Lung (tissue), 12 donors: ENCODE measurements around the gene SLC39A7. TPM values are rescaled to one million over a fixed set of nuclear protein-coding genes. Genes with fewer than 3 reads are reported as not detected.

Source experiments
- ATAC-seq: fragments of 200-7000 bp; cut with Tn5 transposase; one replicate; pipeline ENCODE4 v1.9.1; 2020; ENCODE audit warnings: moderate number of reproducible peaks; ENCODE audit not compliant: insufficient read depth, low FRiP score
- DNase-seq, 3 donors: peaks; one replicate each; pipeline ENCODE4 v3.0.0-alpha.2; 2013 to 2017
- H3K27ac ChIP-seq, 2 donors: one replicate each; pipeline ENCODE4 v1.5.1; 2013; ENCODE audit warnings: mild to moderate bottlenecking in 2 of 2, moderate library complexity in 2 of 2, control low read depth in 1 of 2, inconsistent platforms in 1 of 2, low read depth in 1 of 2, low read length in 1 of 2
- H3K27me3 ChIP-seq, 3 donors: one replicate each; pipeline ENCODE4 v1.5.1; 2013; ENCODE audit warnings: low read length in 2 of 3; ENCODE audit not compliant: control insufficient read depth in 3 of 3, insufficient read depth in 3 of 3
- H3K36me3 ChIP-seq, 4 donors: one replicate each; pipeline ENCODE4 v1.5.1; 2013; ENCODE audit warnings: low read length in 4 of 4, mild to moderate bottlenecking in 1 of 4, moderate library complexity in 1 of 4; ENCODE audit not compliant: control insufficient read depth in 4 of 4, insufficient read depth in 4 of 4
- H3K4me1 ChIP-seq, 5 donors: one replicate each; pipeline ENCODE4 v1.5.1; 2013; ENCODE audit warnings: low read length in 5 of 5, mild to moderate bottlenecking in 2 of 5, moderate library complexity in 1 of 5; ENCODE audit not compliant: control insufficient read depth in 5 of 5, insufficient read depth in 5 of 5
- H3K4me3 ChIP-seq: one replicate; pipeline ENCODE4 v1.5.1; 2013; ENCODE audit warnings: mild to moderate bottlenecking, control low read depth, moderate library complexity
- H3K9ac ChIP-seq, 2 donors: one replicate each; pipeline ENCODE4 v1.5.1; 2013; ENCODE audit warnings: low read length in 2 of 2, control low read depth in 1 of 2; ENCODE audit not compliant: insufficient read depth in 1 of 2
- H3K9me3 ChIP-seq, 4 donors: one replicate each; pipeline ENCODE4 v1.5.1; 2013; ENCODE audit warnings: low read length in 3 of 4, mild to moderate bottlenecking in 1 of 4, moderate library complexity in 1 of 4; ENCODE audit not compliant: control insufficient read depth in 4 of 4, insufficient read depth in 3 of 4
- WGBS, 2 donors: extraction: QIAGEN DNeasy Blood & Tissue Kit; methylation state at CpG; one replicate each; pipeline ENCODE4 v1.1.7; 2013; 5-methylcytosine and 5-hydroxymethylcytosine counted together
- polyA plus RNA-seq, 2 donors: library from polyadenylated mRNA; stranded (reverse); fragments of 200-250 nt; gene quantifications; one replicate each; pipeline ENCODE4 v1.2.1, GENCODE V29; 2013
- total RNA-seq, 2 donors: library from RNA; depleted of rRNA in 1 of 2; stranded (reverse); fragments of >200 nt in 1 of 2; gene quantifications; one replicate each; pipeline ENCODE4 v1.2.1, GENCODE V29; 2014 to 2021
- TF ChIP-seq, protein P1 (sequence below): IDR thresholded peaks from 2 replicates; pipeline ENCODE4 v1.5.1; 2012; ENCODE audit warnings: mild to moderate bottlenecking; ENCODE audit errors: control extremely low read depth, extremely low read depth
- donor health status: control.
- donor health status: control.
- donor health status: Bipolar disorder and iron deficiency.
- donor health status: healthy.
- donor health status: DM: yes; HTN: yes; CAD: no.

SLC39A7 gene
- total and polyA plus RNA-seq, 4 donors: 53.6 to 164 (median 100) TPM

DNA sequence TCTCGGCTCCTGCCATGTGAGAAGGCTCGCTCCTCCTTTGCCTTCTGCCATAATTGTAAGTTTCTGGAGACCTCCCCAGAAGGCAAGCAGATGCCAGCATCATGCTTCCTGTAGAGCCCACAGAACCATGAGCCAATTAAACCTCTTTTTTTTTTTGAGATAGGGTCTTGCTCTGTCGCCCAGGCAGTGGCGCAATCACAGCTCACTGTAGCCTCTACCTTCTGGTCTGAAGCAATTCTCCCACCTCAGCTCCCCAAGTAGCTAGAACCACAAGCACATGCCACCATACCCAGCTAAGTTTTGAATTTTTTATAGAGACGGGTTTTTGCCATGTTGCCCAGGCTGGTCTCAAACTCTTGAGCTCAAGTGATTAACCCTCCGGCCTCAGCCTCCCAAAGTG lies 36.2 kb downstream of the SLC39A7 start:
- ATAC-seq (no peak), DNase-seq (no peak)
- H3K9ac ChIP-seq: no peak overlapping the region
- H3K4me1 ChIP-seq: no peaks in the 10 kb centered on the region
- H3K27ac ChIP-seq: no peak overlapping the region
- H3K27me3 ChIP-seq: peaks cover 0 to 3% (median 0%) of the 10 kb centered on the region in 3 donors
- TF ChIP-seq, protein P1, sequence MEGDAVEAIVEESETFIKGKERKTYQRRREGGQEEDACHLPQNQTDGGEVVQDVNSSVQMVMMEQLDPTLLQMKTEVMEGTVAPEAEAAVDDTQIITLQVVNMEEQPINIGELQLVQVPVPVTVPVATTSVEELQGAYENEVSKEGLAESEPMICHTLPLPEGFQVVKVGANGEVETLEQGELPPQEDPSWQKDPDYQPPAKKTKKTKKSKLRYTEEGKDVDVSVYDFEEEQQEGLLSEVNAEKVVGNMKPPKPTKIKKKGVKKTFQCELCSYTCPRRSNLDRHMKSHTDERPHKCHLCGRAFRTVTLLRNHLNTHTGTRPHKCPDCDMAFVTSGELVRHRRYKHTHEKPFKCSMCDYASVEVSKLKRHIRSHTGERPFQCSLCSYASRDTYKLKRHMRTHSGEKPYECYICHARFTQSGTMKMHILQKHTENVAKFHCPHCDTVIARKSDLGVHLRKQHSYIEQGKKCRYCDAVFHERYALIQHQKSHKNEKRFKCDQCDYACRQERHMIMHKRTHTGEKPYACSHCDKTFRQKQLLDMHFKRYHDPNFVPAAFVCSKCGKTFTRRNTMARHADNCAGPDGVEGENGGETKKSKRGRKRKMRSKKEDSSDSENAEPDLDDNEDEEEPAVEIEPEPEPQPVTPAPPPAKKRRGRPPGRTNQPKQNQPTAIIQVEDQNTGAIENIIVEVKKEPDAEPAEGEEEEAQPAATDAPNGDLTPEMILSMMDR: no peak
- no peaks in the 10 kb centered on the region for H3K36me3 ChIP-seq
- 85% methylated on average over 6 of the region's 6 CpGs for WGBS, 2 donors
- H3K4me3 ChIP-seq: no peak overlapping the region
- H3K9me3 ChIP-seq: no peaks in the 10 kb centered on the region

DNA sequence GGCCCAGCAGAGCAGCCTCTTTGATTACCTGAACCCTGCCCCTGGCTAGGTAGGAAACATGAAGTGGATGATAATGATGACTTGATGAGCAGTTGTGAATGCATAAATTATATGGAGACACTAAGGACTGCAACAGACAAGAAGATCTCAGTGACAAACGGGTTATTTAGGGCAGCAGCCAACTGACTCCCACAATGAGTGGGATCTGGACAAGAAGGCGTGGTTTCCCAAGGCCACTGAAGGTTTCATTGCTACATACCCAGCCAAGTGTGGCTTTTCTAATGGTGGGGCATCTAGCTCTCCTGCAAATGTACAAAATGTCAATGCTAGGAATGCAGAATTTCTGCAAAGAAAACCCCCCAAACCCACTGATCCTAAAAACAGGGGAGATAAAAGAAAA lies 37.1 kb downstream of the SLC39A7 start:
- WGBS, 2 donors: 73 to 84% methylated on average over 2 of the region's 2 CpGs
- Histone ChIP-seq H3K9ac (no peak overlapping the region), H3K4me3 (no peak overlapping the region), H3K27ac (no peak overlapping the region), H3K27me3 (peaks cover 0 to 5% (median 0%) of the 10 kb centered on the region in 3 donors), H3K36me3 (no peaks in the 10 kb centered on the region), H3K9me3 (no peaks in the 10 kb centered on the region), H3K4me1 (no peaks in the 10 kb centered on the region)
- ATAC-seq (no peak), DNase-seq (no peak)
- TF ChIP-seq, protein P1: no peak

DNA sequence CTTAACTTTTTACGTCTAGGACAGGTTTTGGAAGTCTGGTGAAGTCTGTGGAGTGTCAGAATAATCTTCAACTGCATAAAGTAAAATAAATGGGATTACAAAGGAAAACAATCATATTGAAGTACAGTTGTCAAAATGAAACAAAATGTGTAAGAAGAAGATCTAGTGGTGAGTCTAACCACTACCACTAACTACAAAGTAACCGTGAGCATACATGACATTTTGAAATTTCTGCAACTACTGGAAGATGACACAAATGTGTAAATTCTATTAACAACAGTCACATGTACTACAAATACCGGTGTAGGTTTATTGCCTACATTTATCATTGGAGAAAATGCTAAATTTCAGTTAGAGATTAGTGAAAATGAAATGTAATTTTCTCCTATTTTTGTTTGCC lies 41.3 kb downstream of the SLC39A7 start:
- Histone ChIP-seq H3K4me3 (no peak overlapping the region), H3K36me3 (no peaks in the 10 kb centered on the region), H3K9me3 (no peaks in the 10 kb centered on the region), H3K4me1 (no peaks in the 10 kb centered on the region), H3K9ac (no peak overlapping the region), H3K27me3 (peaks cover 0 to 3% (median 0%) of the 10 kb centered on the region in 3 donors), H3K27ac (no peak overlapping the region)
- ATAC-seq: no peak
- TF ChIP-seq, protein P1: no peak
- no peak for DNase-seq
- 51 to 53% methylated on average over 3 of the region's 3 CpGs for WGBS, 2 donors

DNA sequence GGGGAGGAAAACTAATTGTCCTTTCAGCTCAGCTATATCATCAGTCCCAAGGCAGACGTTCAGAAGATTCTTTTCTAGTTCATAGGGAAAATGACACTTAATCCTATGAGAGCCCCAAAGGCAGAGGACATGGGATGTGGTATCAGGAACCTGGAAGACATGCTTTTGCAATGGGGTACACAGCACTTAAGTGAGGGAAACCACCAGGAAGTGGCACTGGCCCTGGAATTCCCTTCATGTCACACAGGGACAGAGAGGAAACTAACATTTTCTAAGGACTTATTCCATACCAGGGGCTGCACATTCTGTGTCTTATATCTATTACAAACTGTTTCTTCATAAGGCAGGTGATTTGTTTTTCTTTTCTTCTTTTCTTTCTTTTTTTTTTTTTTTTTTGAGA lies 42.8 kb downstream of the SLC39A7 start:
- H3K9ac ChIP-seq: no peak overlapping the region
- DNase-seq (no peak), ATAC-seq (no peak)
- 41 to 68% methylated on average over 1 of the region's 1 CpG for WGBS, 2 donors
- H3K27ac ChIP-seq: no peak overlapping the region
- no peaks in the 10 kb centered on the region for H3K36me3 ChIP-seq
- H3K4me3 ChIP-seq: no peak overlapping the region
- H3K9me3 ChIP-seq: no peaks in the 10 kb centered on the region
- peaks cover 0 to 3% (median 0%) of the 10 kb centered on the region in 3 donors for H3K27me3 ChIP-seq
- TF ChIP-seq, protein P1: no peak
- peaks cover 0 to 6% (median 1%) of the 10 kb centered on the region in 5 donors for H3K4me1 ChIP-seq
